ENCODE measurements around the gene CCDC86.

Gene CCDC86

GRCh38 chr11:60866911-60867870, 25.3 kb downstream of the CCDC86 start, which contains the start of gene ZP1:
Gene ZP1 (plus strand): TSS chr11:60867542. CDS start chr11:60867562, 20 bp downstream.
- no peaks in the 10 kb centered on the region for H3K9me3 ChIP-seq
- H3K9ac ChIP-seq: peak within 1 kb of the TSS; percentile 59; the same call in 1 of the 2 replicates
- peak within 1 kb of the TSS; percentile 78 for H3K27ac ChIP-seq
- peaks cover 95% of the 10 kb centered on the region for H3K4me1 ChIP-seq
- no peak for TF ChIP-seq Cebpa-rat (IDR thresholded peaks at IDR 0.05)
- peak within 1 kb of the TSS; percentile 69 for H3K4me2 ChIP-seq
- no peaks in the 10 kb centered on the region for H3K36me3 ChIP-seq
- no peaks in the 10 kb centered on the region for H3K27me3 ChIP-seq
- H3K4me3 ChIP-seq: no peak within 1 kb of the TSS
- no peaks in the 10 kb centered on the region for H4K20me1 ChIP-seq

DNA sequence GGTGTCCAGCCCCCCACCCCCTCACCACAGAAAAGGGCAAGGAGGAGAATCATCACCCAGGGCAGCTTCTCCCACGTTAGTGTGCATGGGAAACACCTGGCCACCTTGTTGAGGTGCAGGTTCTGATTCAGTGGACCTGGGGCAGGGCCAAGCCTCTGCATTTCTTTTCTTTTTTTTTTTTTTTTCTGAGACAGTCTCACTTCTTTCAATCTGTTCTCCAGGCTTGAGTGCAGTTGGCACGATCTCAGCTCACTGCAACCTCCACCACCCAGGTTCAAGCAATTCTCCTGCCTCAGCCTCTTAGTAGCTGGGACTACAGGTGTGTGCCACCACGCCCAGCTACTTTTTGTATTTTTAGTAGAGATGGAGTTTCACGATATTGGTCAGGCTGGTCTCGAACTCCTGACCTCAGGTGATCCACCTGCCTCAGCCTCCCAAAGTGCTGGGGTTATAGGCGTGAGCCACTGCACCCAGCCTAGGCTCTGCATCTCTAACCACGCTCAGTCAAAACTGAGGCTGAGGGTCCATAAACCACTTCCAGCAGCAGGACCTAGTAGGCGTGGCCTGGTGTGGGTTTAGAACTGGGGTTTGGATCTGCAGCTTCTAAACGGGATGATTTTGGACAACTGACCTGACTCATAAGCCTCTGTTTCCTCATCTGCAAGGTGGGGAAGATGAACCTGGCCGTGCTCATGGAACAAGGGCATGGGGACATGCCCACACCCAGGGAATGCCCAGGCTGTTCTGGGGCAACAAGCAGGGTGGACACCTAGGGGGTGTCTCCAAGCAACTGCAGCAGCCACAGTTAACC, 26.2 kb downstream of the CCDC86 start:
- Histone ChIP-seq H3K27ac (peak overlapping the region; percentile 78), H3K4me2 (peak overlapping the region; percentile 69), H3K27me3 (no peaks in the 10 kb centered on the region), H3K36me3 (no peaks in the 10 kb centered on the region), H3K4me1 (peaks cover 95% of the 10 kb centered on the region), H3K4me3 (no peak overlapping the region), H3K9me3 (no peaks in the 10 kb centered on the region), H4K20me1 (no peaks in the 10 kb centered on the region), H3K9ac (peak overlapping the region; percentile 59; the same call in 1 of the 2 replicates)
- TF ChIP-seq Cebpa-rat (IDR thresholded peaks at IDR 0.05): no peak

- no peaks in the 10 kb centered on the region for H3K27me3 ChIP-seq
- H3K36me3 ChIP-seq: no peaks in the 10 kb centered on the region
- no peaks in the 10 kb centered on the region for H3K9me3 ChIP-seq
- no peak overlapping the region for H3K4me3 ChIP-seq
- H3K27ac ChIP-seq: peak overlapping the region; percentile 42; the same call in 1 of the 2 replicates
- no peak for TF ChIP-seq Cebpa-rat (IDR thresholded peaks at IDR 0.05)
- H3K4me2 ChIP-seq: peak overlapping the region; percentile 69
- no peaks in the 10 kb centered on the region for H4K20me1 ChIP-seq
- peaks cover 92% of the 10 kb centered on the region for H3K4me1 ChIP-seq
- H3K9ac ChIP-seq: no peak overlapping the region; the same call in 1 of the 2 replicates
Observed at GRCh38 chr11:60868682-60869450, 27.0 kb downstream of the CCDC86 start.

DNA sequence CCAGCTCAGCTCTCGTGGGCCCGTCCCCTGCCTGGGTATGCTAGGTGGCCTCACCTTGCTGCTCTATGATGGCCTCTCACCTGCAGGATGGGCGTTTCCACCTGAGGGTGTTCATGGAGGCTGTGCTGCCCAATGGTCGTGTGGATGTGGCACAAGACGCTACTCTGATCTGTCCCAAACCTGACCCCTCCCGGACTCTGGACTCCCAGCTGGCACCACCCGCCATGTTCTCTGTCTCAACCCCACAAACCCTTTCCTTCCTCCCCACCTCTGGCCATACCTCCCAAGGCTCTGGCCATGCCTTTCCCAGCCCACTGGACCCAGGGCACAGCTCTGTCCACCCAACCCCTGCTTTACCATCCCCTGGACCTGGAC, 27.5 kb downstream of the CCDC86 start:
- H3K4me3 ChIP-seq: no peak overlapping the region
- peaks cover under 1% of the 10 kb centered on the region; the same call in 1 of the 2 replicates for H3K36me3 ChIP-seq
- no peak for TF ChIP-seq Cebpa-rat (IDR thresholded peaks at IDR 0.05)
- H3K27me3 ChIP-seq: no peaks in the 10 kb centered on the region
- H3K27ac ChIP-seq: 0 out of 2 replicates have a peak overlapping the region, but pooled peaks have one; percentile 42
- no peaks in the 10 kb centered on the region for H4K20me1 ChIP-seq
- H3K4me1 ChIP-seq: peaks cover 86% of the 10 kb centered on the region
- no peak overlapping the region for H3K9ac ChIP-seq
- H3K9me3 ChIP-seq: no peaks in the 10 kb centered on the region
- H3K4me2 ChIP-seq: peak overlapping the region; percentile 69; the same call in 1 of the 2 replicates

GRCh38 chr11:60870276-60870675, 28.4 kb downstream of the CCDC86 start:
- Histone ChIP-seq H3K9ac (no peak overlapping the region), H3K36me3 (peaks cover 9% of the 10 kb centered on the region; the same call in 1 of the 2 replicates), H3K9me3 (no peaks in the 10 kb centered on the region), H3K27me3 (no peaks in the 10 kb centered on the region), H3K27ac (no peak overlapping the region), H4K20me1 (no peaks in the 10 kb centered on the region), H3K4me2 (peak overlapping the region; percentile 73), H3K4me1 (peaks cover 78% of the 10 kb centered on the region), H3K4me3 (no peak overlapping the region)
- no peak for TF ChIP-seq Cebpa-rat (IDR thresholded peaks at IDR 0.05)

GRCh38 chr11:60870733-60871377, 28.9 kb downstream of the CCDC86 start:
- Histone ChIP-seq H3K27me3 (no peaks in the 10 kb centered on the region), H3K4me1 (peaks cover 74% of the 10 kb centered on the region), H4K20me1 (no peaks in the 10 kb centered on the region), H3K27ac (peak overlapping the region; percentile 60), H3K9ac (0 out of 2 replicates have a peak overlapping the region, but pooled peaks have one; percentile 2), H3K36me3 (peaks cover 14% of the 10 kb centered on the region; the same call in 1 of the 2 replicates), H3K4me3 (no peak overlapping the region), H3K9me3 (no peaks in the 10 kb centered on the region), H3K4me2 (peak overlapping the region; percentile 73)
- no peak for TF ChIP-seq Cebpa-rat (IDR thresholded peaks at IDR 0.05)

DNA sequence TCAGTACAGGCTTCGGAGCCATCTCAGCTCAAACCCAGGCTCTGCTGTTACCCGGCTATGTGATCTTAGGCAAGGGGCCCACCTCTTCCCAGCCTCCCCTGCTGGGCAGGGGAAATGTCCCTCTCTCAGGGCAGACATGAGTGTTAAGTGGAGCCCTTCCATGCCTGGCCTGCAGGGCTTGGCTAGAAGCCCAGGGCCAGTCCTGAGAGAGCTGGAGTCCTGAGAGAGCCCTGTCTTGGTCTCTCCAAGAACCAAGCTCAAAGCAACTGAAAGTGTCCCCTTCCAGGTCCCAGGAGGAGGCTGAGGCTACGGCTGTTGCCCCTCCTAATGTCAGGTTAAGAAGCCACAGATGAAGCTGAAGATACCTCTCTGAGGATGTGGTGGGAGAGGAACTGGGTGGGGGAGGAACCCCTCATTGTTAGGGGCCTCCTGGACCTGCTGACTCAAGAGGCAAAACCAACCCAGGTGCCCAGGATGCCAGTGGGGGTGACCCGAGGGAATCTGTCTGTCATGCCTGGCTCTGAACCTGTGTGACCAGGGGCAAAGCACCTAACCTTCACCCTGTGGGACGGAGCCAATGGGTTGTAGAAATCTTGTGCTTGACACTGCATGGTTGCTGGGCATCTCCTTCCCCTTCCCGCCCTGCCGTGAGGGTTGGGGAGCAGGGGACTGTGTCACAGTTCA, 29.6 kb downstream of the CCDC86 start:
- Histone ChIP-seq H3K9me3 (no peaks in the 10 kb centered on the region), H3K4me1 (peaks cover 68% of the 10 kb centered on the region), H3K27me3 (no peaks in the 10 kb centered on the region), H3K4me3 (no peak overlapping the region), H4K20me1 (no peaks in the 10 kb centered on the region), H3K27ac (peak overlapping the region; percentile 60), H3K36me3 (peaks cover 17% of the 10 kb centered on the region; the same call in 1 of the 2 replicates), H3K9ac (0 out of 2 replicates have a peak overlapping the region, but pooled peaks have one; percentile 2), H3K4me2 (peak overlapping the region; percentile 73)
- no peak for TF ChIP-seq Cebpa-rat (IDR thresholded peaks at IDR 0.05)
